GM18511 (cell line): ENCODE data around the gene TMOD1.

Experiments used
- ATAC-seq: cut with Tn5 transposase; IDR thresholded peaks from one replicate; pipeline ENCODE4 v1.9.1; 2021; ENCODE audit warnings: mild to moderate bottlenecking, moderate library complexity; ENCODE audit not compliant: unreplicated experiment

TMOD1 gene

DNA sequence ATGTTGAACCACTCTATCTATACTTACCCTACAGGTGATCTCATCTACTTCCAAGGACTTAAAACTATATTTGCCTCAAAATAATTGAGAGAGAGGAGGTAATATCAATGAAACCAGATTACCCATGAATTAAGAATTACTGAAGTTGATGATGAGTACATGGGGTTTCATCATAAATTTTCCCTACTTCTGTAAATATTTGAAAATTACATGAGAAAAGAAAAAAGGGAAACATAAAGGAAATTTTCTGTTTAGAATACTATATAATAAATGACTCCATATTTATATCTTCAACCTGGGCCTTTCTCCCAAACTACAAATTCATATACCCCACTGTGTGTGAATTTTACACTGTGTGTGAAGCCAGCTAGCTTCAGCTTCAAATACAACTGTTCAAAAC is 129.1 kb downstream of the TMOD1 start:
- no peak for ATAC-seq

DNA sequence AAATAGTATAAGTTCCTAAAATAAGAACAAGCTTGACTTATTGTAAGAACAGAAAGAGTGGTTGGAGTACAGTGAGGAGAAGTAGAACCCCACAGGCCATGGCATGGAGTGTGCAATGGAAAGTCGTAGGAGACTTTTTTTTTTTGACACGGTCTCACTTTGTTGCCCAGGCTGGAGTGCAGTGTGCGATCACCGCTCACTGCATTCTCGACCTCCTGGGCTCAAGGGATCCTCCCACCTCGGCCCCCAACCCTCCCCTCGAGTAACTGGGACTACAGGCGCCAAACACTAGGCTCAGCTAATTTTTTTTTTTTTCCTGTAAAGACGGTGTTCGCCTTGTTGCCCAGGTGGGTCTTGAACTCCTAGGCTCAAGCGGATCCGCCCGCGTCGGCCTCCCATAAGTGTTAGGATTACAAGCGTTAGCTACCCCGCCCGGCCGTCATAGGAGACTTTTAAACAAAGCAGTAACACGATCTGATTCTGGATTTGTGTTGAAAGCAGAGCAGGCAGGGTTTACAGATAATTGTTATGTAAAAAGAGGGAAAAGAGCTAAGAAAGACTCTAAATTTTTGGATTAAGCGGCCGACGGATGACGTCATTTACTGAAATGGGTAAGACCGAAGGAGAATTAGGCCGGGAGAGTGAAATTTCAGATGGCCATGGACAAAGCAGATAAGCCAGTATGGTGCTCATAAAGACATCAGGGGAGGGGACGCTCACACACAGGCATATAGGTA is 130.9 kb downstream of the TMOD1 start:
- peak; percentile 14 for ATAC-seq

GRCh38 chr9:97632985-97633858 is 131.8 kb downstream of the TMOD1 start, which contains the start of the genes NCBP1 and TSTD2:
TSS of gene NCBP1 (plus strand) at chr9:97633821. CDS start at chr9:97633882, 61 bp downstream.
TSS of gene TSTD2 (minus strand) at chr9:97633368. CDS start at chr9:97627562, 5,806 bp downstream.
- peak; percentile 87 for ATAC-seq

- ATAC-seq: peak; percentile 2
Measured at GRCh38 chr9:97633859-97634490, 132.5 kb downstream of the TMOD1 start.

DNA sequence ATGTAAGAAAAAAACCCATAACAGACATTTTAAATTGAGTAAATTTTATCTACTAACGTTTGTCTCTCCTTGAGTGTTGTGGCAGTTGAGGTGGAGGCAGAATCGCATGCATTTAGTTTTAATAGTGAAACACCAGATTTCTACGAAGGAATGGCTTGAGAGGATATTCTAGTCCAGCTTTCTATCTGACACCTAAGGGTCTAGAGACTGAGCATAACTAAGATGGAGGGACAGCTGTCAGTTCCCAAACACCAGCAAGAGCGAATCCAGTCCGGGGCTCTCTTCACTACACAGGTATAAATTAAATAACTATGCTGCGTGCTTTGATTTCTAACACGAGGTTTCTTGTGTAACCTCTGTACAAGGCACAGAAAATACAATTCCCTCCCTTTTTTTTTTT is 133.6 kb downstream of the TMOD1 start:
- ATAC-seq: no peak

DNA sequence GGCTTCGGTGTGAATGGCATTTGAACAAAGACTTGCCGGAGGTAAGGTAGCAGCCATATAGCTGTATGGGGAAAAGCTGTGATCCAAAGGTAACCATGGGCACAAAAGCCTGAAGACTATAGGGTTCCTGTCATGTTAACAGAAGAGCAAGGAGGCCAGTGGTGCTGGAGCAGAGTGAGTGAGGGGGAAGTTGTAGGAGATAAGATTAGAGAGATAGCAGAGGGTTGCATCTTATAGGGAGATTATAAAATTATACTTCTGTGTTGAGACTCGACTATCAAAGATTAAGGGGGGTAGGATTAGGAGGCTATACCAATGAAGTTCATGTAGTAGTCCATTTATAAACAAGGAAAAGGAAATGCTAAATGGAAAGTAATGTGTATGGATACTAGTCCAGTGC is 135.4 kb downstream of the TMOD1 start:
- no peak for ATAC-seq

DNA sequence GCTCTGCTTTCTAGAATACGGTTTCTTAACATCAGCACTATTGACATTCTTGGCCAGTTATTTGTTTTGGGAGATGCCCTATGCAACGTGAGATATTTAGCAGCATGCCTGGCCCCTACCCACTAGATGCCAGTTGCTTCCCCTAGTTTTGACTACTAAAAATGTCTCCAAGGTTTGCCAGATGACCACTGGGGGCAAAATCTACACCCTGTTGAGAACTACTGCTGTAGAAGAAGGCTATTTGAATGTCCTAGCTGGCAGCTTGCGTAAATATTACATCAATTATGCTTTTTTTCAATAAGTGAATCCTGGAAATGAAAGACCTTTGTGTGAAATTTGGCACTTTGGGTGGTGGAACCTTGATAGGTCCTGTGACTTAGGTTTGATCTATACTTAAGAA is 137.2 kb downstream of the TMOD1 start:
- ATAC-seq: no peak

DNA sequence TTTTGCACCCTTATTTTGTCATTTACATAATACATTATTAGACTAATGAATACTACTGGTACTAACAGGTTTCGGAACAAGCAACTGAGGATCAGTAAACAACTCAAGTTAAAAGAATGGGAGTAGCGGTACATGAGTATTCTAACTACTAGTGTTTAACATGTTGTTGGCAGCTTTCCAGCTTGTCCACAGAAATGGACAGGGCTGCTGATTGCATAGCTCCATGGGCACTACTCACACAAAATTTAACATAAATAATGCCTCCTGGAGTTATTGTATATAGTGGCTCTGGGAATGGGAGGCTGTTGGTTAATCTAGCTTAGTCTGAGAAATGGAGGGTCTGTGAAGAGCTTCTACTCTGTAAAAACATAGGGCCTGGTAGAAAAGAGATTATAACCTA is 138.9 kb downstream of the TMOD1 start:
- no peak for ATAC-seq

- no peak for ATAC-seq
Measured at GRCh38 chr9:97645720-97646119, 144.3 kb downstream of the TMOD1 start.

DNA sequence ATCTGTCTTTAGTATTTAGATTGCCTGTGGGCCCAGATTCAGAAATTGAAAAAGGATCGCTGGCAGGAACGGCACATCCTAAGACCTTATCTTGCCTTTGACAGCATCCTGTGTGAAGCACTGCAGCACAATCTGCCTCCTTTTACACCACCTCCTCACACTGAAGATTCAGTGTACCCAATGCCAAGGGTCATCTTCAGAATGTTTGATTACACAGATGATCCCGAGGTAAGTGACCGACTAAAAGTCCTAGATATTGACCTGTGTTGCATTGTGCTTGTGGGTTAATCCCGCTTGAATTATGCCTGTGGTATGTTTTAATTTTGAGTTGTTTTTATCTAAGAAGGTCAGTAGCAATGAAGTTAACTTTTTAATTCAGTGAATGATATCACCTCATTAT is 146.5 kb downstream of the TMOD1 start:
- no peak for ATAC-seq
